Measurements from ENCODE around the gene PDZD2.

The PDZD2 gene

GRCh38 chr5:31855134-31856040 is 216.5 kb downstream of the PDZD2 start:
- in situ Hi-C loops (cut with HindIII; ENCODE audit: low sequenced_read_pairs): no loop called here

- in situ Hi-C loops (cut with HindIII; ENCODE audit: low sequenced_read_pairs): no loop called here
Measured at GRCh38 chr5:31859096-31859495, 220.2 kb downstream of the PDZD2 start.

GRCh38 chr5:31860278-31860677 is 221.3 kb downstream of the PDZD2 start:
- in situ Hi-C loops (cut with HindIII; ENCODE audit: low sequenced_read_pairs): no loop called here

GRCh38 chr5:31860726-31861433 is 221.9 kb downstream of the PDZD2 start:
- in situ Hi-C loops (cut with HindIII; ENCODE audit: low sequenced_read_pairs): no loop called here

- in situ Hi-C loops (cut with HindIII; ENCODE audit: low sequenced_read_pairs): no loop called here
Measured at GRCh38 chr5:31861601-31862000, 222.7 kb downstream of the PDZD2 start.

GRCh38 chr5:31863991-31864411 is 225.1 kb downstream of the PDZD2 start:
- in situ Hi-C loops (cut with HindIII; ENCODE audit: low sequenced_read_pairs): no loop called here

GRCh38 chr5:31866166-31866565 is 227.2 kb downstream of the PDZD2 start:
- in situ Hi-C loops (cut with HindIII; ENCODE audit: low sequenced_read_pairs): no loop called here

- in situ Hi-C loops (cut with HindIII; ENCODE audit: low sequenced_read_pairs): no loop called here
Measured at GRCh38 chr5:31867219-31867618, 228.3 kb downstream of the PDZD2 start.

- in situ Hi-C loops (cut with HindIII; ENCODE audit: low sequenced_read_pairs): no loop called here
Measured at GRCh38 chr5:31880449-31880848, 241.5 kb downstream of the PDZD2 start.

GRCh38 chr5:31884896-31885295 is 246.0 kb downstream of the PDZD2 start:
- in situ Hi-C loops (cut with HindIII; ENCODE audit: low sequenced_read_pairs): no loop called here

GRCh38 chr5:31886206-31886605 is 247.3 kb downstream of the PDZD2 start:
- in situ Hi-C loops (cut with HindIII; ENCODE audit: low sequenced_read_pairs): no loop called here

GRCh38 chr5:31887556-31887955 is 248.6 kb downstream of the PDZD2 start:
- in situ Hi-C loops (cut with HindIII; ENCODE audit: low sequenced_read_pairs): no loop called here

GRCh38 chr5:31888564-31888963 is 249.6 kb downstream of the PDZD2 start:
- in situ Hi-C loops (cut with HindIII; ENCODE audit: low sequenced_read_pairs): no loop called here

GRCh38 chr5:31889001-31889561 is 250.2 kb downstream of the PDZD2 start:
- in situ Hi-C loops (cut with HindIII; ENCODE audit: low sequenced_read_pairs): no loop called here

GRCh38 chr5:31890046-31890445 is 251.1 kb downstream of the PDZD2 start:
- in situ Hi-C loops (cut with HindIII; ENCODE audit: low sequenced_read_pairs): no loop called here

- in situ Hi-C loops (cut with HindIII; ENCODE audit: low sequenced_read_pairs): no loop called here
Measured at GRCh38 chr5:31894141-31894540, 255.2 kb downstream of the PDZD2 start.

- in situ Hi-C loops (cut with HindIII; ENCODE audit: low sequenced_read_pairs): no loop called here
Measured at GRCh38 chr5:31895199-31895820, 256.4 kb downstream of the PDZD2 start.

- in situ Hi-C loops (cut with HindIII; ENCODE audit: low sequenced_read_pairs): no loop called here
Measured at GRCh38 chr5:31898036-31898632, 259.2 kb downstream of the PDZD2 start.

GRCh38 chr5:31900296-31900865 is 261.4 kb downstream of the PDZD2 start:
- in situ Hi-C loops (cut with HindIII; ENCODE audit: low sequenced_read_pairs): no loop called here

GRCh38 chr5:31901807-31902530 is 263.0 kb downstream of the PDZD2 start:
- in situ Hi-C loops (cut with HindIII; ENCODE audit: low sequenced_read_pairs): no loop called here
